Skeletal muscle cell (primary cell): ENCODE measurements around the gene NFIA.

Experiments used
- DNase-seq: peaks from one replicate; pipeline ENCODE4 v3.0.0-alpha.2; 2010; ENCODE audit warnings: low read depth
- H3K4me3 ChIP-seq: 2 replicates; pipeline ENCODE4 v1.5.1; 2011; ENCODE audit warnings: low read depth, mild to moderate bottlenecking, control low read depth, low read length, moderate library complexity

Gene NFIA

GRCh38 chr1:61082311-61083012 is at the start of gene NFIA:
NFIA (plus strand) TSS chr1:61082561.
- DNase-seq, result no peak
- H3K4me3 ChIP-seq, result peak within 1 kb of the TSS; percentile 79

GRCh38 chr1:61035880-61036279 is 46.5 kb upstream of the NFIA start:
- H3K4me3 ChIP-seq, result no peak overlapping the region
- DNase-seq, result no peak

- no peak for DNase-seq
Observed at GRCh38 chr1:61042466-61043009, 39.8 kb upstream of the NFIA start.

GRCh38 chr1:61043010-61043820 is 39.1 kb upstream of the NFIA start:
- DNase-seq, result peak; percentile 21
- peak overlapping the region; percentile 43 for H3K4me3 ChIP-seq

More at GRCh38 chr1:61042466-61043009, 39.8 kb upstream of the NFIA start:
- H3K4me3 ChIP-seq, result peak overlapping the region; percentile 43

GRCh38 chr1:61046434-61046833 is 35.9 kb upstream of the NFIA start:
- no peak overlapping the region for H3K4me3 ChIP-seq

GRCh38 chr1:61047061-61047460 is 35.3 kb upstream of the NFIA start:
- DNase-seq, result no peak
- no peak overlapping the region for H3K4me3 ChIP-seq

More at GRCh38 chr1:61046434-61046833, 35.9 kb upstream of the NFIA start:
- no peak for DNase-seq

- DNase-seq, result peak; percentile 36
- peak overlapping the region; percentile 74 for H3K4me3 ChIP-seq
Observed at GRCh38 chr1:61049850-61050540, 32.4 kb upstream of the NFIA start.

GRCh38 chr1:61050541-61051442 is 31.6 kb upstream of the NFIA start:
- no peak for DNase-seq
- peak overlapping the region; percentile 74 for H3K4me3 ChIP-seq

GRCh38 chr1:61051443-61051718 is 31.0 kb upstream of the NFIA start:
- no peak for DNase-seq
- H3K4me3 ChIP-seq, result no peak overlapping the region

GRCh38 chr1:61051719-61052394 is 30.5 kb upstream of the NFIA start:
- no peak overlapping the region for H3K4me3 ChIP-seq
- no peak for DNase-seq

- DNase-seq, result no peak
- no peak overlapping the region for H3K4me3 ChIP-seq
Observed at GRCh38 chr1:61052395-61053225, 29.8 kb upstream of the NFIA start.

- H3K4me3 ChIP-seq, result no peak overlapping the region
Observed at GRCh38 chr1:61053226-61053711, 29.1 kb upstream of the NFIA start.

GRCh38 chr1:61053712-61054600 is 28.4 kb upstream of the NFIA start:
- no peak for DNase-seq

More at GRCh38 chr1:61053226-61053711, 29.1 kb upstream of the NFIA start:
- DNase-seq, result no peak

GRCh38 chr1:61054601-61054993 is 27.8 kb upstream of the NFIA start:
- DNase-seq, result no peak
- H3K4me3 ChIP-seq, result no peak overlapping the region

More at GRCh38 chr1:61053712-61054600, 28.4 kb upstream of the NFIA start:
- peak overlapping the region; percentile 20 for H3K4me3 ChIP-seq

- H3K4me3 ChIP-seq, result no peak overlapping the region
- DNase-seq, result no peak
Observed at GRCh38 chr1:61055110-61055614, 27.2 kb upstream of the NFIA start.

GRCh38 chr1:61056196-61056572 is 26.2 kb upstream of the NFIA start:
- no peak for DNase-seq
- H3K4me3 ChIP-seq, result peak overlapping the region; percentile 65
